GM19328 (cell line): ENCODE results near the gene FSTL4.
"Not testable (repeated sequence)": the region's sequence is repeated elsewhere in the genome, so short reads cannot be mapped to it uniquely, and the experiment has no call there.

ENCODE experiments used
- ATAC-seq: cut with Tn5 transposase; IDR thresholded peaks from one replicate; pipeline ENCODE4 v1.9.1; 2021; ENCODE audit warnings: mild to moderate bottlenecking, moderate library complexity; ENCODE audit not compliant: unreplicated experiment

Gene FSTL4

DNA sequence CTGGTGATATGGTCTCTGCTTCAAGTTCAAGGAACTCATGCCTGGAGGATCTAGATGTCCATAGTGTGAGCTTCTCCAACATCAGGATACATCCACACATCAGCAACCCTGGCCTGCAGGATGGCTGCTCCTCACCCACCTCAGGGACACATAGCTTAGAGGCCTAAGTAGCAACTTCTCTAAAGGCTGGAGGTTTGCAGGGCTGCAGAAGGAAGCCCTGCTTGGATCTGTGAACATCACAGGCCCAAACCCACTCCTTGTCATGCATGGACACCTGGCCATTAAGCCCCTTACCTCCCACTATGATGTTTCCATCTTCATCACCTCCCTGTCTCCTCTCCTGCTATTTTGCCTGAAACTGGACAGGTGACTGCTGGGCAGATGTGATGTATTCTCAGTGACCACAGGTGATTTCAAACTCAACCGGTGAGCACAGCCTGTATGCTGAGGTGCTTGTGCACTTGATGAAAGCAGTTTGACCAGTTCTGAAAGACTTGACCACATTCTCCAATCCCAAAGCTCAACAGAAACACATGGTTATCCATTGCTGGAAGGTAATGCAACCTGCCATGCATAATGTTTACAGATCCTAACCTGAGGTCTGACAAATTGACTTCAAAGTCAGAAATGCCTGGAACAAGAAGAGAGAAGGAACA is 205.2 kb downstream of the FSTL4 start:
- ATAC-seq = no peak

DNA sequence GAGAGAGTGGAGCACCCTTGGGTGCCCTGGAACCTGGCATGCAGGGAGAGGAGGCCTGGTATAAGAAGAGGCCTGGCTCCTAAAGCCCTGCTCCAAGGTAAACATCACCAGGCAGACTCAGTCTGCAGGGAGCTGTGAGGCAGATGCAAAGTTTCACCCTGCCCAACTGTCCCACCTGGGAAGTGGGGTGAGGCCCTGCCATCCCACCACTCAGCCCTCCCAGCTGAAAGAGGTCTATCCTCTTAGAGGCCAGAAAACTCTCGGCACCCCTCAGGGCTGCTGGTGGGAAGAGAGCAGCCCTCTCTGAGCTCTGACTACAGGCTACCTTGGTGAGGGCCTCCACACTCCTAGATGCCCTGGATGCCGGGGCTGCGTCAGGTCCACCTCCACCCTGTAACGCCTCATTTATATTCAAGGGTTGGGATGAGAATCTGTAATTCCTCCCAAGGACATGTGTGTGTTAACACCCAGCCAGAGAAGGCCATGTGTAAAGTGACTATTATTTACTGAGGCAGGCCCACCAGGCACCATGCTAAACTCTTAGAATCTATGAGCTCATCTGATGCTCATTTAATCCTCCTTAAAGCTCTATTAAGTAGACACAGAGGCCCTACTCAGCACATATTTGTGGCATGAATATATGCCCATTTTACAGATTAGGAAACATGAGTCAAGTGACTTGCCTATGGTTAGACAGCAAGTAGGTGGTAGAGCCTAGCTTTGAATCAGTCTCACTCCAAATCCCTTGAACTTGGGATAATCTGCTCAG is 205.9 kb downstream of the FSTL4 start:
- no peak for ATAC-seq

DNA sequence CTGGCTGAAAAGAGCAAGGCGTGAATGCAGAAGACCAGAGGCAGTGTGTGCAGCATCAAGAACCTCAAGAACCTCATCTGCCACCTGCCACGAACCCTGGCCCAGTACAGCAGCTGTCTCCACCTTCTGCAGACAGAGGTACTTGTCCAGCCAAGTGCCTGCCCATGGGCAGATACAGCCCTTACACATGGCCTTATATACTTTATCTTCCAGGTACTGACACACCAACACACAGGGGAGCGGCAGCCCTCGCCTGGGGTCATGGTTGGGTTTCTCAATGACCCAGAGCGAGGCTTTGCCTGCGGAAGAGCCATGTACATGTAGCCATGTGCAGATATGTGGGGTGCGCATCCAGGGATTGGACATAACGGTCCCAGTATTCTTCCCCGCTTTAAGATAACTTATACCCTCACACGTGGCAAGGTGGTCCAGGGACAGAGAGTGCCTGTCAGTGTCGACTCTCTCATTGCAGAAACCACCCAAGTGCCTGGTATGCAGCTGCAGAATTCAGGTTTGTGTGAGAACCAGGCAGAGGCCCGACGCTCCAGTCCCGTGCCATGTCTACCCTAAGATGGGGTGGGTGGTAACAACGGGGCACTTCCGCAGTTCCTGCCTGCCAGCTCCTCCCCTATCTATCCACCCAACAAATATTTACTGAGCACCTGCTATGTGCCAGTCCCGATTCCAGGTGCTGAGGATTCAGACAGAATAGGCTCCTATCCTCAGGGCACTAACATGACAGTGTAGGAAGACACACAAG is 206.9 kb downstream of the FSTL4 start:
- ATAC-seq = no peak

DNA sequence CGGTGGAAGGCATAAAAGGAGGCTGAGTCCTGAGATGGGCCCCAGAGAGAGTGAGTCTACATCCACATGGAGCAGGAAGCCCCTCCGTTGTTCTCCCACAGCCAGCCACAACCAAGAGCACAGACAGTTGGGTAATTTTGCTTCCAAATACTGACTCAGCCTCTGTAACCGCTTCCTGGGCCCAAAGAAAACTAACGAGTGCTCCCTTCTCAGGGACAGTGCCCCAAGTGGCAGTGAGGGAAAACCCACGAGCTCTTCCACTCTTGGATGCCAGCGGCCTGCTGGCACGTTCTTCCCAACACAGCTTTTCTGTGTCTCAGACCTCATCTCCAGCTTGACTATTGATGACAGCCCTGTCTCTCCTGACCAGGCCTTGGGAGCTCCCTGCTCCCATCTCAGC is 207.6 kb downstream of the FSTL4 start:
- ATAC-seq = no peak

DNA sequence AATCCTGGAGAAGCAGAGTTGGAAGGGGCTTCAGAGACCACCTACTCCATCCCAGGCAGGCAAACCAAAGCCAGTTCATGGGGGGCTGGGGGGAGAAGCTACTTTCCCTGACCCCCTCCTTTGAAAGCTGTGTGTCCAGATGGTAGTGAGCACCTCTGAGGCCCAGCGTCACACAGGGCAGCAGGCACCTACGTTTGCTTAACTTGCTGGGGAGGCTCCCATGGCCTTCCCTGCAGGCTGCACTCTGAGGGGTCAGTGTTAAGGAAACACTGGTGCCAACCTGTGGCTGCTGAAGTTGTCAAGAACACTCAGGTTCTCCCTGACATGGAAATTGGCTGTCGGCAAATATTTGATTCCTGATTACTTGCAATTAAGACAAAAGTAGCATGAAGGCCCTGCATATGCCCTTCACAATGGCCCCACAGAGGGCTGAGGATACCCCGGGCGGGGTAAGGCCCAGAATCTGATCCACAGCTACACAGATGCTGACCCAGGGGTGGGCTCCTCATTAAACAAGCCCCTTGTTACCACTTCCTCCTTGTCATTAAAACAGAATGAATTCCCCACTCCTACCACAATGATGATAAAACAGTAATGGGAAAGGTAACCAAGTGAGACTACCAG is 208.5 kb downstream of the FSTL4 start:
- no peak for ATAC-seq

DNA sequence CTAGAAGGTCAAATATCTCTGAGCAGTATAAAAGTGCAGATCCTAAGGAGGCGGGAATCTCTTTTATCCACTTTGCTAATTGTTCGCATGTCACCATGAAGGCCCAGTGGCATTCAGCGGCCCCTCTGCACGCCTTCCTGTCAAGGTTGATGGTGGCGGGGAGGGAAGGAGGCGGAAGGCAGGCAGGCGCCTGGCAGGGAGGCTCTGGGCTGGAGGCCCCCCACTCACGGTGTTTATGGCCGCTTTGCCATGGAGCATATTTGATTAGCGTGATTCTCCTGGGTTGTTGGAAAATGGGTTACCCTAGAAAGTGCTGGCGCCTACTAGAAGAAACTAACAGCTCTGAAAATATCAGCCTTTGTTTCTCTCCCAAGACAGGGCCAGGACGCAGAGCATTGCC is 209.6 kb downstream of the FSTL4 start:
- ATAC-seq = no peak

DNA sequence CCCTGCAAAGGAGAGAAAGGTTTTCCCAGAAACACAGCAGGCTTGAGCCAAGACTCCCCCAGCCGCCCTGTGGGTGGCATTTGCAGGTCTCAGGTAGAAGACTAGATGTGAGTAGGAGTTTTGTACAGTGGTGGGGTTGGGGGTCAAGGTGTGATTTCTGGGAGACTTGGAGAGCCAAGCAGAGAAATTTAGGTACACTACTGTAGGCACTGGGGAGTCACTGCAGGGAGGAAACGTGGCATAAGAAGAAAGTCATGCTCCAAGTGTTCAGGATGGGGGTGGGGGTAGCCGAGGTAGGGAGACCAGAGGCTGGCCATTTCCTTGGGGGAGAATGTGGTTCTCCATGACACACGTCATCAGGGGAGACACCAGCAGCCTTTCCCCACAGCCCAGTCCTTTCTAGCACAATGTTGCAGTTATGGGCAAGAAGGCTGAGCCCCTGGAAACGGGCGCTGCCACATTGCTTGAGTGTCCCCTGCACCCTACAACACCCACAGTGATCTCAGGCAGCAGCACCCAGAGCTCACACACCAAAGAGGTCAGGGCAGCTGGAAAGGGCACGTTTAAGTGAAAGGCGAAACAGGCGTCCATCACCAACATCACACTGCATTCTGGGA is 210.5 kb downstream of the FSTL4 start:
- ATAC-seq = no peak

DNA sequence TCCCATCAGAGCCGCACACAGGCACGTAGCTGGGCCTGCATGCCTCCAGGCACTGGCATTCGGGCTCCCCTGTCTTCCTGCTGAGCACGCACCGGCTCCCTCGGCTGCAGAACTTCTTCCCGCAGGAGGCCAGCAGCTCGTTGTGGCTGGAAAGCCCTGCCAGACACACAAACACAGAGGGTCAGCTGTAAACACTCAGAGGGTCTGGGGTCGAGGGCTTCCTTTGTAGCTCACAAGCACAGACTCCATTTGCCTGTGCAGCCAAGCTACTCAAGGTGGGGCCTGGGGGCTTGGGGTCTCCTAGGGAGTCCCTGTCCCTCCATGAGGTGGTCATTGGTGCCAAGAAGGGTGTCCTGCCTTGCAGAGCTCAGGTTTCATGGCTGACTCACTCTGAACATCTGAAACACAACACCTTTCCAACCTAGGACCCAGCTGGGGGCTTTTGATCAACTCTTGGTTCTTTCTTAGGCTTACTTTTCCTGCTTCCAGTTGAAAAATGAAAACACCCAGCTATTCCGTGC is 211.4 kb downstream of the FSTL4 start:
- ATAC-seq = no peak

DNA sequence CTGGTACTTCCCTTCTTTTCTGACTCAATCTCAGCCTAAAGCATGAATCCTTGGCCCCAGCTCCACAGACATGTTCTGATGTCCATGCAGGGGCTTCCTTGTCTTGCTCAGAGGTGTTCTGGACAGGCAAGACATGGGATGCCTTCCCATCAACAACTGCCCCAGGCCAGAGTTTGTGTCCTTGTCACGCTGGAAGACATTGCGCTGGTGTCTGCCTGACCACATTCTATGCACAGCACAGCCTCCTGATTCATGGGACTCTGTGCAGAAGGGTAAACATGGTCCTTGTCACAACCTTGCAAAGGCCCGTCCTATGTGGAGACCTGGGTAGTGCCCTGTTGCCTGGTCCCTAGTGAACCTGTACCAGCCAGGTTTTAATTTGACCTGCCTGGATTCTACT is 212.2 kb downstream of the FSTL4 start:
- no peak for ATAC-seq

DNA sequence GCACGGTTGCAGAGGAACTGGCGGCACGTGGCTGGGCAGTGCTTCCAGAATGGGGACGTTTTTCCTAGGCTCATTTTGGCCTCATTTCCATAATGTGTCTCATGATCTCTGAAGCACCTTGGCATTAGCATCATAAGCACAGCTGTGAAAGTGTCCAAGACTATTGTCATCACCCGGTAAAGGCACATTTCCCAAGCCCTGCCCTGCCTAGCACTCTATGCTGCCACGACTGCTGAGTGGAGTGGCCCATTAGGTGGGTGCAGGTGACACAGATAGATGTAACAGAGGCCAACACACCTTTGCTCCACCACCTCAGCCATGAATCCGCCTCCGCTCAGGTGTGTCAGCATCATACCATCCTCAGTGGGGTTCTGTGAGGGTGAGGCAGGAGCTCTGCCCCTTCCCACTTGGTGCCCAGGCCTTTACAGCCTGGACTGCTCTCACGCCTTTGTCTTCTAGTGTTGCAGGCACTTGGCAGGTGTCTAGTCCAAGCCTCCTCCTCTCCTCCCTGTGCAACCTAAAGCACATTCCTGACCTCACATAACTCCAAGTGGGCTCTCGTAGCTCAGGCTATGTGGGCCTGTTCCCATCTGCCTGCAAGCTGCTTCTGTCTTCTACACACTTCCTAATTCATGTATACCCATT is 213.0 kb downstream of the FSTL4 start:
- ATAC-seq = no peak

DNA sequence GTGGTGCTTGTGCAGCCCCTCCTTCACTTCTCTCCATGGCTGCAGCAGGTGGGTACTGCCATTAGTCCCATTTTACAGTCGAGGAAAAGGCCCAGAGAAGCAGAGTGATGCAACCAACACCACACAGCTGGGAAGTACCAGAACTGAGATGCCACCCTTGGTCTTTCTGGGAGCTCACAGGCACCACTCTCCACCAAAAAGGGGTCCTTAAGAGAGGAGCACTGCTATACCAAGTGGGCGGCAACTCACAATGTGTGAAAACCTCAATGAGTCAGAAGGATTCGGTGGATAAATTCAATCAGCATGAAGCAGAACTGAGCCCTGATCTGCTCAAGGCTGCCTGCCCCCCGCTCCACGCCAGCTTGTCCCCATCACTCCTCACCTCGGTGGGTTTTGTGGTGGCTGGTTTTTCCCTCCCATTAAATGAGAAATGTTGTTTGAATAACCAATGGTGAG is 213.7 kb downstream of the FSTL4 start:
- no peak for ATAC-seq

DNA sequence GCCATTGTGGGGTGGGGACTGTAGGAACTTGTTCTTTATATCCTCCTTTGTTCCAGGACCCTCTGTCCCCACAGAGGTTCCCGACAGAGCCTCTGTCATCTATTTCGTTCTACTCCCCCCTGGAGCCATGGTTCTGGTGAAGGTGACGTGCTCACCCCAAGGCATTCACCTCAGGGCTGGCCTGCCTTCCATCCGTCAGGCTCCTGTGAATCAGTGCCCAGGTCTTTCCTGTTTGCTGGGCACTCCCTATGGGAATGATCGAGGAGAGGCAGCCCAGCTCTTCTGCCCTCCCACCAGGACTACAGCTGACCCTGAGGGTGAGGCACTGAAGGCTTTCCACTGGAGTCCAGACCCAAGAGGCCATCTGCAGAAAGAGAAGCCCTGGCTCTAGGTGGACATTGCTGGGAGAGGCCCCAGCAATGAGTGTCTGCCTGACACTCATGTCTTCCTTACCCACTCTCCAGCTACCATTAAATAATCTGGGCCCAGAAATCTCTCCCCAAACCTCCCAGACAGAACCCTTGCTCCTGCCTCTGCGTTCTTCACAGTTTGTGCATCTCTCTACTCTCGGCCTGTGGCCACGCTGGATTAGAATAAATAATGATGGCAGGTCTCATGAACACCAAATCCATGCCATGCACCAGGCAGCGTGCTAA is 214.2 kb downstream of the FSTL4 start:
- ATAC-seq = no peak

DNA sequence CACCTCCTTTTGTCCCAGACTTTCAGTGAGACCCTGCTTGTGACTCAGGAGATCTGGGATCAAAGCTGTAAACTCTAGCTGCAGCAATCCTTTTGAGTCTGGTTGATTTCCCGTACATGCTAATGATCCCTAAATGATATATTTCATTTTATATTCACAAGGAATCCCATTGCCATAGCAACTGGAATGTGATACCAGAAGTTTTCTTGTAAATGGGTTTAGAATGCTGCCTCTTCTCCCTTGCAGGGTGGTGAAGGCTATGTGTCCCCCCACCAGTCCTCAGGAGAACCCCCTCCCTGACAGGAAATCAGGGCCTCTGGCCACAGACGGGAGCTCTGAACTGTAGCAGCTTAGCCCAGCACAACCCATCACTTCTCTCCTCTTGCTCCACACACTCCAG is 215.0 kb downstream of the FSTL4 start:
- no peak for ATAC-seq

DNA sequence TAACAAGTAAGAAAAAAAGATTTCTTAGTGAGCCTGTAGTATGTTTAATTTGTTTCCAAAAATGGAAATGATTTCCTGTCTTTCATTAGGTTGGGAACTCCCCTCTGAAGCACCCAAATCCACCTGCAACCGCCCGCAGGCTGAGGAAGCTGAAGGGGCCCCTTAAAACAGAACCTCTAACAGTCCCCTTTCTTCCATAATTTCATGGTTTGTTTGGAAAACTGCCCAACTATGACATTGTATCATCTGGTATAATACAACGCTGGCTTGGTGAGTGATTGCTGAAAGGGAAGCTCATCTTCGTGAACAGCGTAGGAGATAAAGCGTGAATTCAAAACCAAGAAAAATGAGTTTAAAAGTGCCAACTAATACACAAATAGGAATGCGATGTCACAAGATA is 215.5 kb downstream of the FSTL4 start:
- ATAC-seq = no peak

DNA sequence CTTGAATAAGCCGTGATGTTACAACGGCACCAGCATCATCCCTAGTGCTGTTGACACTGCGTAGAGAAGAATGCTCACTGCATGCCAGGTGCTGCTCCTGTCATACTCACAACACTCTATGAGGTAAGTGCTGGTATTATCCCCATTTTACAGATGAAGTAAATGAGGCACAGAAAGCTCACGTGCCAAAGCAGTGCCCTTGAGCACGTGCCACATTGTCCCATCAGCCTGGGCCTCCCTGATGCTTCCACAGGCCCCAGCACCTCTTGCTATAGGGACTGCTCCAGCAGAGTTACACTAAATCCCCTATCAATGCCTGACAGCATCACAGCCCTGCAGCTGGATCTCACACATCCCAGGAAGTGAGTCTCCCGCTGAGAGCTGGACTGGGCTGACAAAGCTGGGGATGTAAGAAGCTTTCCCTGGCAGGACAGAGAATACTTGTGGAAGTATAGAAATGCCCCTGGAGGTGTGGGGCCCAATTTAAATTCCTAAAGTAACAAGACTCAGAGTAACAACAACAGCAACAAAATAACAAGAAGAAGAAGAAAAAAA is 216.1 kb downstream of the FSTL4 start:
- ATAC-seq = no peak

DNA sequence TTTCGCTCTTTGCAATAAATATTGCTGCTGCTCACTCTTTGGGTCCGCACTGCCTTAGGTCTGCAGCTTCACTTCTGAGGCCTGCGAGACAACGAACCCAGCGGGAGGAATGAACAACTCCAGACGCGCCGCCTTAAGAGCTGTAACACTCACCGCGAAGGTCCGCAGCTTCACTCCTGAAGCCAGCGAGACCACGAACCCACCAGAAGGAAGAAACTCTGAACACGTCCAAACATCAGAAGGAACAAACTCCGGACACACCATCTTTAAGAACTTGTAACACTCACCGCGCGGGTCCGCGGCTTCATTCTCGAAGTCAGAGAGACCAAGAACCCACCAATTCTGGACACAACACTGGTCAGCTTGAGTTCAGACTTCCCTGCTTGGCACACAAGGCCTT is 217.1 kb downstream of the FSTL4 start:
- not testable (repeated sequence) for ATAC-seq

DNA sequence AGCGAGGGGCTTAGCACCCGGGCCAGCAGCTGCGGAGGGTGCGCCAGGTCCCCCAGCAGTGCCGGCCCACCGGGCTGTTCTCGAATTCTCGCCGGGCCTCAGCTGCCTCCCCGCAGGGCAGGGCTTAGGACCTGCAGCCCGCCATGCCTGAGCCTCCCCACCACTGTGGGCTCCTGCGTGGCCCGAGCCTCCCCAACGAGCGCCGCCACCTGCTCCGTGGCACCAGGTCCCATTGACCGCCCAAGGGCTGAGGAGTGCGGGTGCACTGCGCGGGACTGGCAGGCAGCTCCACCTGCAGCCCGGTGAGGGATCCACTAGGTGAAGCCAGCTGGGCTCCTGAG is 217.9 kb downstream of the FSTL4 start:
- ATAC-seq = not testable (repeated sequence)

DNA sequence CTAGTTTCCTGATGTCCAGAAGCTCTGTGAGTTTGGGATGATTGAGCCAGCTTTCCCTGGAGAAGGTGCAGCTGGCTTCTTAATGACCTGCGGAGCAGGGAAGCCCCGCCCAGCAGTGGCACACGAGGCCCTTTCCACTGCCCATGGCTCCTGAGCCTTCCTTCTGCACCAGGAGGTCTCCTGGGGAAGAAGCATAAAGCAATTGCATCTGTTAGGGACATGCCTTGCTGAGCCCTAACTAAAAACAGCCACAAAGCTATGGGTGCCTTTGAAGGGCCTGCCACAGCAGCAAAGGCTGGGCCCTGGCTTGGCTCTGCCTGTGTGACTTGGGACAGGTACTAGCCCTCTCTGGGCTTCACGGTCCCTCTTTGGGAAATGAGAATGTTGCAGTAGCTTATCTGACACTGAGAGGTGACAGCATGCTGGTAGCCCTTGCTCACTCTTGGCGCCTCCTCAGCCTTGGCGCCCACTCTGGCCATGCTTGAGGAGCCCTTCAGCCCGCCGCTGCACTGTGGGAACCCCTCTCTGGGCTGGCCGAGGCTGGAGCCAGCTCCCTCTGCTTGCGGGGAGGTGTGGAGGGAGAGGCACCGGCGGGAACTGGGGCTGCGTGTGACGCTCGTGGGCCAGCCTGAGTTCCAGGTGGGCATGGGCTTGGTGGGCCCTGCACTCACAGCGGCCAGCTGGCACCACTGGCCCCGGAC is 218.4 kb downstream of the FSTL4 start:
- ATAC-seq = no peak

DNA sequence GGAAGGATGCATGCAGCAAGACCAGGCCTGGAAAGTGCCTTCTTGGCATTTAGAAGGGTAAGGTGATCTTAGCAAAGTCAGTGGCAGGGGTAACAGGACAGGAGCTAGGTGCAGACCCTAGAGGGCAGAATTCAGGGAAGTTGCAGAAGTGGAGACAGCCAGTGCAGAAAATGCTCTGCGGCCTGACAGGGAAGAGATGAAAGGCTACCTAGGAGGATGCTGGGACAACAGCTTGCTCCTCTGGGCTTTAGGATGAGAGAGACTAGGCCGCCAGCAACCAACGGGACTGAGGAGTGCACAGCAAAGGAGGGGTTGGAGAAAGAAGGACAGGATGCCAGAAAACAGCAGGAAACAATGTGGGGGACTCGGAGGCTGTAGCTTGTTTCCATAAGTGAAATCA is 219.9 kb downstream of the FSTL4 start:
- ATAC-seq = no peak
